ENCODE measurements around the gene ZEB1.

GRCh38 chr10:31384589-31384949 lies 65.6 kb downstream of the ZEB1 start:
- TF ChIP-seq CTCF (IDR thresholded peaks at IDR 0.05; ENCODE audit: low read depth, low read length) (no peak), POLR2A (IDR thresholded peaks at IDR 0.05; ENCODE audit: extremely low read depth, insufficient read length) (no peak), MAX (IDR thresholded peaks at IDR 0.05; ENCODE audit: low read depth, low read length) (no peak)

Measured in NB4 (cell line).